RWPE2 (cell line): ENCODE measurements around the gene JAK3.
A peak's percentile ranks its signal among the peaks of the same experiment; 100 is the strongest.

Source experiments
- ATAC-seq: fragments of 200-7000 bp; cut with Tn5 transposase; 3 replicates; pipeline ENCODE4 v1.9.1; 2021; ENCODE audit warnings: low read depth
- DNase-seq: peaks from one replicate; pipeline ENCODE4 v3.0.0-alpha.2; 2020; ENCODE audit warnings: low spot score
- H3K27ac ChIP-seq: fragments of 450-650 bp; 2 replicates; pipeline ENCODE4 v1.5.1; 2017; ENCODE audit warnings: mild to moderate bottlenecking; ENCODE audit not compliant: poor library complexity, severe bottlenecking
- H3K27me3 ChIP-seq: fragments of 250-450 bp; sonication (Bioruptor Pico); 2 replicates; pipeline ENCODE4 v1.5.1; 2021; ENCODE audit warnings: mild to moderate bottlenecking, moderate library complexity; ENCODE audit not compliant: insufficient read depth, poor library complexity, severe bottlenecking
- H3K36me3 ChIP-seq: fragments of 250-450 bp; sonication (Bioruptor Pico); 2 replicates; pipeline ENCODE4 v1.5.1; 2020; ENCODE audit warnings: low read depth, mild to moderate bottlenecking, moderate library complexity
- H3K4me1 ChIP-seq: fragments of 250-450 bp; sonication (Bioruptor Pico); 2 replicates; pipeline ENCODE4 v1.5.1; 2021; ENCODE audit warnings: mild to moderate bottlenecking, moderate library complexity; ENCODE audit not compliant: insufficient read depth, poor library complexity, severe bottlenecking
- H3K4me3 ChIP-seq: fragments of 250-450 bp; sonication (Bioruptor Pico); 2 replicates; pipeline ENCODE4 v1.5.1; 2021; ENCODE audit warnings: mild to moderate bottlenecking, moderate library complexity; ENCODE audit not compliant: severe bottlenecking
- H3K9me3 ChIP-seq: fragments of 250-450 bp; sonication (Bioruptor Pico); 2 replicates; pipeline ENCODE4 v1.5.1; 2021; ENCODE audit warnings: mild to moderate bottlenecking, moderate library complexity; ENCODE audit not compliant: severe bottlenecking
- TF ChIP-seq, protein P1 (sequence below): fragments of 450-650 bp; IDR thresholded peaks from one replicate; pipeline ENCODE4 v1.5.1; 2017; ENCODE audit warnings: mild to moderate bottlenecking, moderate library complexity; ENCODE audit not compliant: poor library complexity, severe bottlenecking

JAK3 gene

DNA sequence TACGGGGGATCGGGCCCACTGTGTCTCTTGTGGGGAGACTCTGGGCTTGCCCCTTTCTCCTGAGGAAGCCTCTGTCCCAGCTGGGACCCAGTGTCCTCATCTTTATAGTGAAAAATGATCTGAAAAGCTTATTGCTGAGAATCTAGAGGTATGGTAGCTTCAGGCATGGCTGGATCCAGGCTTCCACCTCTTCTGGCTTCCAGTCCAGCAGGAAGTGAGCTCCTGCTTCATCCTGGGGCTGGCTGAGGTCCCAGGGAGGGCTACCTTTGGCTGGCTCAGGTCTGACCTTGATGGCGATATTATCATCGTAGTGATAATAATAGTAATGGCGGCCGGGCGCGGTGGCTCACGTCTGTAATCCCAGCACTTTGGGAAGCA lies 27.0 kb upstream of the JAK3 start:
- ATAC-seq (no peak), DNase-seq (no peak)
- Histone ChIP-seq H3K27me3 (peaks cover 36% of the 10 kb centered on the region), H3K4me1 (no peaks in the 10 kb centered on the region), H3K27ac (no peak overlapping the region), H3K36me3 (no peaks in the 10 kb centered on the region), H3K4me3 (no peak overlapping the region), H3K9me3 (no peaks in the 10 kb centered on the region)
- TF ChIP-seq, protein P1, sequence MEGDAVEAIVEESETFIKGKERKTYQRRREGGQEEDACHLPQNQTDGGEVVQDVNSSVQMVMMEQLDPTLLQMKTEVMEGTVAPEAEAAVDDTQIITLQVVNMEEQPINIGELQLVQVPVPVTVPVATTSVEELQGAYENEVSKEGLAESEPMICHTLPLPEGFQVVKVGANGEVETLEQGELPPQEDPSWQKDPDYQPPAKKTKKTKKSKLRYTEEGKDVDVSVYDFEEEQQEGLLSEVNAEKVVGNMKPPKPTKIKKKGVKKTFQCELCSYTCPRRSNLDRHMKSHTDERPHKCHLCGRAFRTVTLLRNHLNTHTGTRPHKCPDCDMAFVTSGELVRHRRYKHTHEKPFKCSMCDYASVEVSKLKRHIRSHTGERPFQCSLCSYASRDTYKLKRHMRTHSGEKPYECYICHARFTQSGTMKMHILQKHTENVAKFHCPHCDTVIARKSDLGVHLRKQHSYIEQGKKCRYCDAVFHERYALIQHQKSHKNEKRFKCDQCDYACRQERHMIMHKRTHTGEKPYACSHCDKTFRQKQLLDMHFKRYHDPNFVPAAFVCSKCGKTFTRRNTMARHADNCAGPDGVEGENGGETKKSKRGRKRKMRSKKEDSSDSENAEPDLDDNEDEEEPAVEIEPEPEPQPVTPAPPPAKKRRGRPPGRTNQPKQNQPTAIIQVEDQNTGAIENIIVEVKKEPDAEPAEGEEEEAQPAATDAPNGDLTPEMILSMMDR, result no peak

GRCh38 chr19:17873786-17874757 lies 26.3 kb upstream of the JAK3 start:
- Histone ChIP-seq H3K4me1 (no peaks in the 10 kb centered on the region), H3K27me3 (peaks cover 43% of the 10 kb centered on the region), H3K36me3 (no peaks in the 10 kb centered on the region), H3K27ac (no peak overlapping the region), H3K9me3 (no peaks in the 10 kb centered on the region), H3K4me3 (peak overlapping the region; percentile 29)
- DNase-seq, result no peak
- peak; percentile 85 for ATAC-seq
- TF ChIP-seq, protein P1, result no peak

DNA sequence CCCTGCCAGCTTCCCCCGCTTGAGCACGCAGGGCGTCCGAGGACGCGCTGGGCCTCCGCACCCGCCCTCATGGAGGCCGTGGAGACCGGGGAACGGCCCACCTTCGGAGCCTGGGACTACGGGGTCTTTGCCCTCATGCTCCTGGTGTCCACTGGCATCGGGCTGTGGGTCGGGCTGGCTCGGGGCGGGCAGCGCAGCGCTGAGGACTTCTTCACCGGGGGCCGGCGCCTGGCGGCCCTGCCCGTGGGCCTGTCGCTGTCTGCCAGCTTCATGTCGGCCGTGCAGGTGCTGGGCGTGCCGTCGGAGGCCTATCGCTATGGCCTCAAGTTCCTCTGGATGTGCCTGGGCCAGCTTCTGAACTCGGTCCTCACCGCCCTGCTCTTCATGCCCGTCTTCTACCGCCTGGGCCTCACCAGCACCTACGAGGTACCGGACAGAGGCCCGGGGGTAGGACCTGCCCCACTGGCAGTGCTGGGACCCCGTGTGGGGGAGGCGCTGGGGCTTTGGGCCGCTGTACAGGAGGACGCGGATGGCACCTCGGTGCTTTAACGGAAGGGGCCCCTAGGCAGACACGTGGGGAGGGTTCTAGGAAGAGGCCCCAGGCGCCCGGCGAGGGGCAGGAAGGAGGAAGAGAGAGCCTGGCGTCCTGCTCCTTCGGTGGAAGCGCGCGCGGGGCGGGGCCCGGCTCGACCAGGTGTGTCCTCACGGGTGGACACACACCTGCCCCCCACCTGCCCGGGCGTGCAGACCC lies 24.6 kb upstream of the JAK3 start:
- no peak overlapping the region for H3K27ac ChIP-seq
- ATAC-seq, result no peak
- TF ChIP-seq, protein P1, result no peak
- DNase-seq, result no peak
- no peaks in the 10 kb centered on the region for H3K4me1 ChIP-seq
- no peaks in the 10 kb centered on the region for H3K36me3 ChIP-seq
- H3K4me3 ChIP-seq, result no peak overlapping the region
- H3K27me3 ChIP-seq, result peaks cover 43% of the 10 kb centered on the region
- H3K9me3 ChIP-seq, result no peaks in the 10 kb centered on the region

GRCh38 chr19:17871878-17872250 lies 24.1 kb upstream of the JAK3 start, which contains the start of gene SLC5A5:
Gene SLC5A5, plus strand, starts transcription at chr19:17871945. Its CDS starts 375 bp downstream, at chr19:17872320.
- H3K4me3 ChIP-seq, result no peak within 1 kb of the TSS
- no peaks in the 10 kb centered on the region for H3K36me3 ChIP-seq
- peaks cover 43% of the 10 kb centered on the region for H3K27me3 ChIP-seq
- TF ChIP-seq, protein P1, result no peak
- ATAC-seq (no peak), DNase-seq (no peak)
- no peak within 1 kb of the TSS for H3K27ac ChIP-seq
- H3K9me3 ChIP-seq, result no peaks in the 10 kb centered on the region
- H3K4me1 ChIP-seq, result no peaks in the 10 kb centered on the region
